HCT116 (cell line): ENCODE data around the gene TRABD.

Source experiments
- CTCF ChIP-seq, 3 experiments: fragments of 200-600 bp in 1 of 3; sonication (generic) in 1 of 3; IDR thresholded peaks in 2 of 3; conservative IDR thresholded peaks in 1 of 3; 2 replicates each; pipeline ENCODE4 v1.5.1; 2012 to 2017; ENCODE audit warnings: low read depth in 2 of 3, low read length in 2 of 3, antibody characterized with exemption in 1 of 3, borderline replicate concordance in 1 of 3, control low read depth in 1 of 3, mild to moderate bottlenecking in 1 of 3, mixed read lengths in 1 of 3, mixed run types in 1 of 3, moderate library complexity in 1 of 3; ENCODE audit not compliant: insufficient read depth in 1 of 3
- EZH2phosphoT487 ChIP-seq: fragments of 200-600 bp; IDR thresholded peaks from 2 replicates; pipeline ENCODE4 v1.6.1; 2018; ENCODE audit warnings: antibody characterized with exemption, borderline replicate concordance
- POLR2A ChIP-seq: IDR thresholded peaks from 2 replicates; pipeline ENCODE4 v1.7.0; 2011; ENCODE audit warnings: borderline replicate concordance; ENCODE audit not compliant: insufficient read depth, insufficient read length; ENCODE audit errors: extremely low read depth
- POLR2AphosphoS5 ChIP-seq: IDR thresholded peaks from 2 replicates; pipeline ENCODE4 v1.6.1; 2011; ENCODE audit warnings: mild to moderate bottlenecking, low read depth, low read length, moderate library complexity
- RAD21 ChIP-seq: IDR thresholded peaks from 2 replicates; pipeline ENCODE4 v1.6.1; 2012; ENCODE audit warnings: low read depth, mild to moderate bottlenecking
- REST ChIP-seq: IDR thresholded peaks from 2 replicates; pipeline ENCODE4 v1.6.1; 2012; ENCODE audit warnings: low read depth
- SP1 ChIP-seq: IDR thresholded peaks from 2 replicates; pipeline ENCODE4 v1.6.1; 2012; ENCODE audit warnings: low read depth
- YY1 ChIP-seq: IDR thresholded peaks from 2 replicates; pipeline ENCODE4 v1.6.1; 2011; ENCODE audit warnings: low read length, low read depth, moderate library complexity, mild to moderate bottlenecking; ENCODE audit not compliant: insufficient replicate concordance; ENCODE audit errors: extremely low read depth
- ZFX ChIP-seq: fragments of 450-650 bp; IDR thresholded peaks from 2 replicates; pipeline ENCODE4 v1.6.1; 2017
- TF ChIP-seq, protein P1 (sequence below): IDR thresholded peaks from 2 replicates; pipeline ENCODE4 v1.6.1; 2012

- no peak for TF ChIP-seq SP1
- no peak for TF ChIP-seq ZFX
- TF ChIP-seq POLR2A = no peak
- no peak for TF ChIP-seq REST
- no peak for TF ChIP-seq RAD21
- no peak for TF ChIP-seq EZH2phosphoT487
- no peak for TF ChIP-seq CTCF (IDR thresholded peaks at IDR 0.05 in 2 of 3, conservative IDR thresholded peaks at IDR 0.05 in 1 of 3; ENCODE audit: borderline replicate concordance in 1 of 3, insufficient read depth in 1 of 3, low read depth in 2 of 3, low read length in 2 of 3)
- no peak for TF ChIP-seq POLR2AphosphoS5
- TF ChIP-seq YY1 = no peak
- TF ChIP-seq, protein P1, sequence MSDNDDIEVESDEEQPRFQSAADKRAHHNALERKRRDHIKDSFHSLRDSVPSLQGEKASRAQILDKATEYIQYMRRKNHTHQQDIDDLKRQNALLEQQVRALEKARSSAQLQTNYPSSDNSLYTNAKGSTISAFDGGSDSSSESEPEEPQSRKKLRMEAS = no peak
Measured at GRCh38 chr22:50167689-50168489, 17.8 kb upstream of the TRABD start.
